HepG2 (cell line): Measurements from ENCODE around the gene CISTR. TPM values are rescaled to one million over a fixed set of nuclear protein-coding genes. Genes with fewer than 3 reads are reported as not detected.

Experiments used
- ATAD3A ChIP-seq: sonication (generic); formaldehyde crosslinking; IDR thresholded peaks from 2 replicates; pipeline ENCODE4 v1.4.0; 2020; ENCODE audit warnings: missing genetic modification reagents
- KAT2B ChIP-seq: fragments of 150-350 bp; IDR thresholded peaks from 2 replicates; pipeline ENCODE4 v1.6.1; 2014; ENCODE audit warnings: low read depth, low read length, borderline replicate concordance
- RAD21 ChIP-seq: fragments of 450-650 bp; formaldehyde crosslinking; IDR thresholded peaks from 2 replicates; pipeline ENCODE4 v1.5.0; 2020; ENCODE audit warnings: mild to moderate bottlenecking
- RFXAP ChIP-seq: sonication (generic); formaldehyde crosslinking; IDR thresholded peaks from 2 replicates; pipeline ENCODE4 v1.4.0; 2020; ENCODE audit warnings: missing genetic modification reagents, borderline replicate concordance
- SOX6 ChIP-seq, 2 experiments: fragments of 450-650 bp in 1 of 2; sonication (generic) in 1 of 2; formaldehyde crosslinking in 1 of 2; IDR thresholded peaks; 2 replicates each; pipeline versions ENCODE4 v1.4.0 to v1.6.1; 2017 to 2020; ENCODE audit warnings: antibody characterized with exemption in 1 of 2, mild to moderate bottlenecking in 1 of 2, missing genetic modification reagents in 1 of 2
- SRSF9 ChIP-seq: fragments of 200-400 bp; formaldehyde crosslinking; IDR thresholded peaks from 2 replicates; pipeline ENCODE4 v1.6.1; 2018; ENCODE audit warnings: borderline replicate concordance, mild to moderate bottlenecking, low read depth, low read length; ENCODE audit not compliant: insufficient read depth, poor library complexity, severe bottlenecking
- TBX2 ChIP-seq: sonication (generic); formaldehyde crosslinking; IDR thresholded peaks from 2 replicates; pipeline ENCODE4 v1.5.0; 2020; ENCODE audit warnings: missing genetic modification reagents, mild to moderate bottlenecking, borderline replicate concordance
- ZNF350 ChIP-seq: sonication (generic); formaldehyde crosslinking; IDR thresholded peaks from 2 replicates; pipeline ENCODE4 v1.4.0; 2020; ENCODE audit warnings: mild to moderate bottlenecking, low read depth, missing genetic modification reagents, borderline replicate concordance
- ZNF547 ChIP-seq: sonication (generic); formaldehyde crosslinking; IDR thresholded peaks from 2 replicates; pipeline ENCODE4 v1.5.1; 2020; ENCODE audit warnings: mild to moderate bottlenecking, missing genetic modification reagents
- ZNF598 ChIP-seq: sonication (generic); formaldehyde crosslinking; IDR thresholded peaks from 2 replicates; pipeline ENCODE4 v1.5.1; 2020; ENCODE audit warnings: mild to moderate bottlenecking, missing genetic modification reagents, borderline replicate concordance
- ZNF619 ChIP-seq: sonication (generic); formaldehyde crosslinking; IDR thresholded peaks from 2 replicates; pipeline ENCODE4 v1.4.0; 2020; ENCODE audit warnings: mild to moderate bottlenecking, missing genetic modification reagents
- ZNF792 ChIP-seq: IDR thresholded peaks from 2 replicates; pipeline ENCODE4 v1.6.1; 2016
- ZNF850 ChIP-seq: sonication (generic); formaldehyde crosslinking; conservative IDR thresholded peaks from 2 replicates; pipeline ENCODE4 v1.9.0; 2021; ENCODE audit warnings: mild to moderate bottlenecking, missing genetic modification reagents
- ZSCAN12 ChIP-seq: sonication (generic); formaldehyde crosslinking; IDR thresholded peaks from 2 replicates; pipeline ENCODE4 v1.9.0; 2021; ENCODE audit warnings: mild to moderate bottlenecking, missing genetic modification reagents
- polyA plus RNA-seq, 8 experiments: library from polyadenylated mRNA; depleted of rRNA in 3 of 8; stranded (reverse) in 7 of 8; unstranded in 1 of 8; fragments of >200 nt; fragmentation: Illumina TruSeq in 4 of 8; extraction: Trizol in 4 of 8; gene quantifications; 2 replicates each; pipeline versions ENCODE4 v1.2.1 to v1.2.3, GENCODE V29; 2011 to 2016; ENCODE audit warnings: low read depth in 4 of 8, missing spikeins in 1 of 8, mixed read lengths in 1 of 8; ENCODE audit not compliant: insufficient read depth in 1 of 8
- total RNA-seq, 5 experiments: library from RNA; depleted of rRNA; stranded (reverse); fragments of >200 nt; fragmentation: Illumina TruSeq; extraction: Trizol; gene quantifications; 2 replicates each; pipeline ENCODE4 v1.2.3, GENCODE V29; 2016; ENCODE audit warnings: low read depth in 1 of 5
- TF ChIP-seq, protein P1 (sequence below): sonication (generic); formaldehyde crosslinking; IDR thresholded peaks from 2 replicates; pipeline ENCODE4 v1.5.1; 2020; ENCODE audit warnings: mild to moderate bottlenecking, missing genetic modification reagents, moderate library complexity
- TF ChIP-seq, protein P2 (sequence below): sonication (generic); formaldehyde crosslinking; IDR thresholded peaks from one replicate; pipeline ENCODE4 v1.5.1; 2020; ENCODE audit warnings: mild to moderate bottlenecking, missing genetic modification reagents; ENCODE audit errors: not compliant biosample characterization

CISTR gene
- total and polyA plus RNA-seq, 2 of the 13 experiments (the other 11 are each of a cell fraction or from before 2014, with no cell fraction given), result not detected

DNA sequence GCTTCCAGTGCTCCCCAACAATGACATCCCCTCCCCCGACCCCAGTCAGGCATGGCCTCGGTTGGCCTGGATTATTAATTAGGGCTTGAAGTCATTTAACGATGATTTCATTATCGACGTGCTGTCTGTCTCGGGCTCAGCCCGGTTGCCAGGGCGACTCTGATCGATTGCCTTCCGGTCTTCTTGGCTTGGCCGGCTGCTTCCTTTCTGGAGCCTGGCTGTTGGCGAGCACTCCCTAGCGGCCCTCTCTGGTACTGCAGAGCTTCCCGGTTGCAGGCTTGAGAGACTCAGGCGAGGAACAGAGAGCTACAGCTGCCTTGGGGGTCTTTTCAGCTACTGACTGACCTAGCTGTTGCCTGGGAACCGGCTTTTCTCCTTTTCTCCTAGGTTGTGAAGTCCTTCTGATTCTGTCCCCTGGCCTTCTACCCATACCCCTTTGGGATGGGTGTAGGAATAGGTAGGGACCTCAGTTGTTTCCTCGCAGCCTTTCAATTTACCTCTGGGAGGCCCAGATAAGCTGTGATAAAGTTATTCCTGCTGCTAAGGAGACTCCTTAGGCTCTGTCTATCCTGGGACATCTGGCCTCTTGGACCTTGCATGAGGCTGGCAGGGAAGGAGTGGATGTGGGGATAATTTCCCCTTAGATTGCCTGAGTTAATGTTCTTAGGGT is 5.5 kb upstream of the CISTR start (continued):
- no peak for TF ChIP-seq SRSF9
- TF ChIP-seq RAD21 (CRISPR knock-in tag), result peak; percentile 37; the same call in 1 of the 2 replicates
- TF ChIP-seq TBX2 (CRISPR knock-in tag), result peak; percentile 41; the same call in 1 of the 2 replicates
- no peak for TF ChIP-seq ZNF619 (CRISPR knock-in tag)
- TF ChIP-seq, protein P1, sequence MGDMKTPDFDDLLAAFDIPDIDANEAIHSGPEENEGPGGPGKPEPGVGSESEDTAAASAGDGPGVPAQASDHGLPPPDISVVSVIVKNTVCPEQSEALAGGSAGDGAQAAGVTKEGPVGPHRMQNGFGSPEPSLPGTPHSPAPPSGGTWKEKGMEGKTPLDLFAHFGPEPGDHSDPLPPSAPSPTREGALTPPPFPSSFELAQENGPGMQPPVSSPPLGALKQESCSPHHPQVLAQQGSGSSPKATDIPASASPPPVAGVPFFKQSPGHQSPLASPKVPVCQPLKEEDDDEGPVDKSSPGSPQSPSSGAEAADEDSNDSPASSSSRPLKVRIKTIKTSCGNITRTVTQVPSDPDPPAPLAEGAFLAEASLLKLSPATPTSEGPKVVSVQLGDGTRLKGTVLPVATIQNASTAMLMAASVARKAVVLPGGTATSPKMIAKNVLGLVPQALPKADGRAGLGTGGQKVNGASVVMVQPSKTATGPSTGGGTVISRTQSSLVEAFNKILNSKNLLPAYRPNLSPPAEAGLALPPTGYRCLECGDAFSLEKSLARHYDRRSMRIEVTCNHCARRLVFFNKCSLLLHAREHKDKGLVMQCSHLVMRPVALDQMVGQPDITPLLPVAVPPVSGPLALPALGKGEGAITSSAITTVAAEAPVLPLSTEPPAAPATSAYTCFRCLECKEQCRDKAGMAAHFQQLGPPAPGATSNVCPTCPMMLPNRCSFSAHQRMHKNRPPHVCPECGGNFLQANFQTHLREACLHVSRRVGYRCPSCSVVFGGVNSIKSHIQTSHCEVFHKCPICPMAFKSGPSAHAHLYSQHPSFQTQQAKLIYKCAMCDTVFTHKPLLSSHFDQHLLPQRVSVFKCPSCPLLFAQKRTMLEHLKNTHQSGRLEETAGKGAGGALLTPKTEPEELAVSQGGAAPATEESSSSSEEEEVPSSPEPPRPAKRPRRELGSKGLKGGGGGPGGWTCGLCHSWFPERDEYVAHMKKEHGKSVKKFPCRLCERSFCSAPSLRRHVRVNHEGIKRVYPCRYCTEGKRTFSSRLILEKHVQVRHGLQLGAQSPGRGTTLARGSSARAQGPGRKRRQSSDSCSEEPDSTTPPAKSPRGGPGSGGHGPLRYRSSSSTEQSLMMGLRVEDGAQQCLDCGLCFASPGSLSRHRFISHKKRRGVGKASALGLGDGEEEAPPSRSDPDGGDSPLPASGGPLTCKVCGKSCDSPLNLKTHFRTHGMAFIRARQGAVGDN, result peak; percentile 58
- 0 out of 2 replicates have a peak, but pooled peaks have one; percentile 40 for TF ChIP-seq ZNF598 (CRISPR knock-in tag)
- TF ChIP-seq ATAD3A, result no peak
- peak; percentile 33; the same call in 1 of the 2 replicates for TF ChIP-seq ZNF350 (CRISPR knock-in tag)
- TF ChIP-seq ZNF850 (CRISPR knock-in tag), result no peak
- TF ChIP-seq ZSCAN12 (CRISPR knock-in tag), result no peak
- no peak for TF ChIP-seq RFXAP (CRISPR knock-in tag)
- no peak for TF ChIP-seq ZNF792
- no peak for TF ChIP-seq SOX6 (IDR thresholded peaks at IDR 0.05)
- peak; percentile 19; the same call in 1 of the 2 replicates for TF ChIP-seq SOX6 (CRISPR knock-in tag; IDR thresholded peaks at IDR 0.05)
- TF ChIP-seq, protein P2, sequence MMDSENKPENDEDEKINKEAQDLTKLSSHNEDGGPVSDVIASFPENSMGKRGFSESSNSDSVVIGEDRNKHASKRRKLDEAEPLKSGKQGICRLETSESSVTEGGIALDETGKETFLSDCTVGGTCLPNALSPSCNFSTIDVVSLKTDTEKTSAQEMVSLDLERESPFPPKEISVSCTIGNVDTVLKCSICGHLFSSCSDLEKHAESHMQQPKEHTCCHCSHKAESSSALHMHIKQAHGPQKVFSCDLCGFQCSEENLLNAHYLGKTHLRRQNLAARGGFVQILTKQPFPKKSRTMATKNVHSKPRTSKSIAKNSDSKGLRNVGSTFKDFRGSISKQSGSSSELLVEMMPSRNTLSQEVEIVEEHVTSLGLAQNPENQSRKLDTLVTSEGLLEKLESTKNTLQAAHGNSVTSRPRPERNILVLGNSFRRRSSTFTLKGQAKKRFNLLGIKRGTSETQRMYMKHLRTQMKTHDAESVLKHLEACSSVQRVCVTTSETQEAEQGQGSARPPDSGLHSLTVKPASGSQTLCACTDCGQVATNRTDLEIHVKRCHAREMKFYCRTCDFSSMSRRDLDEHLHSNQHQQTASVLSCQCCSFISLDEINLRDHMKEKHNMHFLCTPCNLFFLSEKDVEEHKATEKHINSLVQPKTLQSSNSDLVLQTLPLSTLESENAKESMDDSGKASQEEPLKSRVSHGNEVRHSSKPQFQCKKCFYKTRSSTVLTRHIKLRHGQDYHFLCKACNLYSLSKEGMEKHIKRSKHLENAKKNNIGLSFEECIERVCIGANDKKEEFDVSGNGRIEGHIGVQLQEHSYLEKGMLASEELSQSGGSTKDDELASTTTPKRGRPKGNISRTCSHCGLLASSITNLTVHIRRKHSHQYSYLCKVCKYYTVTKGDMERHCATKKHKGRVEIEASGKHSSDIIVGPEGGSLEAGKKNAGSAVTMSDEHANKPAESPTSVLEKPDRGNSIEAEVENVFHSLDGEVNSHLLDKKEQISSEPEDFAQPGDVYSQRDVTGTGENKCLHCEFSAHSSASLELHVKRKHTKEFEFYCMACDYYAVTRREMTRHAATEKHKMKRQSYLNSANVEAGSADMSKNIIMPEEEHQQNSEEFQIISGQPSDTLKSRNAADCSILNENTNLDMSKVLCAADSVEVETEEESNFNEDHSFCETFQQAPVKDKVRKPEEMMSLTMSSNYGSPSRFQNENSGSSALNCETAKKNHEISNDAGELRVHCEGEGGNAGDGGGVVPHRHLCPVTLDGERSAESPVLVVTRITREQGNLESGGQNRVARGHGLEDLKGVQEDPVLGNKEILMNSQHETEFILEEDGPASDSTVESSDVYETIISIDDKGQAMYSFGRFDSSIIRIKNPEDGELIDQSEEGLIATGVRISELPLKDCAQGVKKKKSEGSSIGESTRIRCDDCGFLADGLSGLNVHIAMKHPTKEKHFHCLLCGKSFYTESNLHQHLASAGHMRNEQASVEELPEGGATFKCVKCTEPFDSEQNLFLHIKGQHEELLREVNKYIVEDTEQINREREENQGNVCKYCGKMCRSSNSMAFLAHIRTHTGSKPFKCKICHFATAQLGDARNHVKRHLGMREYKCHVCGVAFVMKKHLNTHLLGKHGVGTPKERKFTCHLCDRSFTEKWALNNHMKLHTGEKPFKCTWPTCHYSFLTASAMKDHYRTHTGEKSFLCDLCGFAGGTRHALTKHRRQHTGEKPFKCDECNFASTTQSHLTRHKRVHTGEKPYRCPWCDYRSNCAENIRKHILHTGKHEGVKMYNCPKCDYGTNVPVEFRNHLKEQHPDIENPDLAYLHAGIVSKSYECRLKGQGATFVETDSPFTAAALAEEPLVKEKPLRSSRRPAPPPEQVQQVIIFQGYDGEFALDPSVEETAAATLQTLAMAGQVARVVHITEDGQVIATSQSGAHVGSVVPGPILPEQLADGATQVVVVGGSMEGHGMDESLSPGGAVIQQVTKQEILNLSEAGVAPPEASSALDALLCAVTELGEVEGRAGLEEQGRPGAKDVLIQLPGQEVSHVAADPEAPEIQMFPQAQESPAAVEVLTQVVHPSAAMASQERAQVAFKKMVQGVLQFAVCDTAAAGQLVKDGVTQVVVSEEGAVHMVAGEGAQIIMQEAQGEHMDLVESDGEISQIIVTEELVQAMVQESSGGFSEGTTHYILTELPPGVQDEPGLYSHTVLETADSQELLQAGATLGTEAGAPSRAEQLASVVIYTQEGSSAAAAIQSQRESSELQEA, result peak; percentile 35
- TF ChIP-seq ZNF547, result 0 out of 2 replicates have a peak, but pooled peaks have one; percentile 40
- peak; percentile 91 for TF ChIP-seq KAT2B
